K562 (cell line): ENCODE results near the gene CCDC116. TPM values are rescaled to one million over a fixed set of nuclear protein-coding genes. Genes with fewer than 3 reads are reported as not detected.

ENCODE experiments used
- BRCA1 ChIP-seq, 2 experiments: fragments of 450-650 bp in 1 of 2; sonication (generic) in 1 of 2; formaldehyde crosslinking in 1 of 2; IDR thresholded peaks; 2 replicates each; pipeline versions ENCODE4 v1.5.0 to v1.6.1; 2017 to 2020; ENCODE audit warnings: mild to moderate bottlenecking in 1 of 2, missing genetic modification reagents in 1 of 2
- CEBPB ChIP-seq: fragments of 450-650 bp; IDR thresholded peaks from 2 replicates; pipeline ENCODE4 v1.6.1; 2016; ENCODE audit warnings: missing genetic modification characterization, missing compliant biosample characterization
- E2F4 ChIP-seq: sonication (generic); formaldehyde crosslinking; IDR thresholded peaks from 2 replicates; pipeline ENCODE4 v1.8.0; 2022; ENCODE audit warnings: mild to moderate bottlenecking, low read depth, missing genetic modification reagents
- EHMT2 ChIP-seq: fragments of 450-650 bp; IDR thresholded peaks from 2 replicates; pipeline ENCODE4 v1.6.1; 2018; ENCODE audit warnings: antibody characterized with exemption
- MYNN ChIP-seq, 2 experiments: sonication (generic); formaldehyde crosslinking in 1 of 2; IDR thresholded peaks; 2 replicates each; pipeline versions ENCODE4 v1.5.0 to v1.6.1; 2016 to 2020; ENCODE audit warnings: antibody characterized with exemption in 1 of 2, missing genetic modification reagents in 1 of 2
- PHTF2 ChIP-seq: fragments of 250-450 bp; sonication (Bioruptor Pico); IDR thresholded peaks from 2 replicates; pipeline ENCODE4 v1.5.0; 2021; ENCODE audit warnings: mild to moderate bottlenecking
- POLR2G ChIP-seq: fragments of 200-400 bp; formaldehyde crosslinking; IDR thresholded peaks from 2 replicates; pipeline ENCODE4 v1.6.1; 2017; ENCODE audit warnings: low read depth, mild to moderate bottlenecking, antibody characterized with exemption, low read length, moderate library complexity
- RUNX1 ChIP-seq: sonication (generic); IDR thresholded peaks from 2 replicates; pipeline ENCODE4 v1.6.1; 2016; ENCODE audit warnings: antibody characterized with exemption, low read depth
- SMARCE1 ChIP-seq: fragments of 450-650 bp; IDR thresholded peaks from 2 replicates; pipeline ENCODE4 v1.7.1; 2016; ENCODE audit warnings: mild to moderate bottlenecking
- ZBTB43 ChIP-seq: sonication (generic); formaldehyde crosslinking; IDR thresholded peaks from 2 replicates; pipeline ENCODE4 v1.8.0; 2023; ENCODE audit warnings: mild to moderate bottlenecking, missing genetic modification reagents
- ZMIZ1 ChIP-seq, 2 experiments: fragments of 150-350 bp in 1 of 2; IDR thresholded peaks; 2 replicates each; pipeline ENCODE4 v1.6.1; 2012 to 2016; ENCODE audit warnings: low read depth in 2 of 2, low read length in 2 of 2, mild to moderate bottlenecking in 1 of 2, moderate library complexity in 1 of 2
- polyA plus RNA-seq, 8 experiments: library from polyadenylated mRNA; depleted of rRNA in 4 of 8; stranded (reverse) in 5 of 8; unstranded in 3 of 8; fragments of >200 nt; fragmentation: Nextera tagmentation in 2 of 8; fragmentation: Illumina TruSeq in 1 of 8; extraction: Ambion mirVana in 2 of 8; extraction: Trizol in 1 of 8; gene quantifications; 2 replicates each; pipeline versions ENCODE4 v1.2.1 to v1.2.3, GENCODE V29; 2011 to 2014; ENCODE audit warnings: inconsistent platforms in 1 of 8, missing spikeins in 1 of 8
- total RNA-seq, 7 experiments: library from RNA; depleted of rRNA in 6 of 7; stranded (reverse); fragments of >200 nt in 6 of 7; fragmentation: Illumina TruSeq in 2 of 7; extraction: Trizol in 2 of 7; gene quantifications; 2 replicates each; pipeline versions ENCODE4 v1.2.1 to v1.2.3, GENCODE V29; 2011 to 2021; ENCODE audit warnings: low replicate concordance in 1 of 7
- TF ChIP-seq, protein P1 (sequence below): sonication (generic); formaldehyde crosslinking; IDR thresholded peaks from 2 replicates; pipeline ENCODE4 v1.8.0; 2022; ENCODE audit warnings: mild to moderate bottlenecking, missing genetic modification reagents
- TF ChIP-seq, protein P2 (sequence below): fragments of 250-450 bp; sonication (Bioruptor Pico); IDR thresholded peaks from 2 replicates; pipeline ENCODE4 v1.8.0; 2022; ENCODE audit warnings: moderate library complexity, mild to moderate bottlenecking, inconsistent platforms

CCDC116 gene
- total and polyA plus RNA-seq, 9 of the 15 experiments (the other 6 are each of a cell fraction or from before 2014, with no cell fraction given): 1.6 to 11.3 (median 4.7) TPM

DNA sequence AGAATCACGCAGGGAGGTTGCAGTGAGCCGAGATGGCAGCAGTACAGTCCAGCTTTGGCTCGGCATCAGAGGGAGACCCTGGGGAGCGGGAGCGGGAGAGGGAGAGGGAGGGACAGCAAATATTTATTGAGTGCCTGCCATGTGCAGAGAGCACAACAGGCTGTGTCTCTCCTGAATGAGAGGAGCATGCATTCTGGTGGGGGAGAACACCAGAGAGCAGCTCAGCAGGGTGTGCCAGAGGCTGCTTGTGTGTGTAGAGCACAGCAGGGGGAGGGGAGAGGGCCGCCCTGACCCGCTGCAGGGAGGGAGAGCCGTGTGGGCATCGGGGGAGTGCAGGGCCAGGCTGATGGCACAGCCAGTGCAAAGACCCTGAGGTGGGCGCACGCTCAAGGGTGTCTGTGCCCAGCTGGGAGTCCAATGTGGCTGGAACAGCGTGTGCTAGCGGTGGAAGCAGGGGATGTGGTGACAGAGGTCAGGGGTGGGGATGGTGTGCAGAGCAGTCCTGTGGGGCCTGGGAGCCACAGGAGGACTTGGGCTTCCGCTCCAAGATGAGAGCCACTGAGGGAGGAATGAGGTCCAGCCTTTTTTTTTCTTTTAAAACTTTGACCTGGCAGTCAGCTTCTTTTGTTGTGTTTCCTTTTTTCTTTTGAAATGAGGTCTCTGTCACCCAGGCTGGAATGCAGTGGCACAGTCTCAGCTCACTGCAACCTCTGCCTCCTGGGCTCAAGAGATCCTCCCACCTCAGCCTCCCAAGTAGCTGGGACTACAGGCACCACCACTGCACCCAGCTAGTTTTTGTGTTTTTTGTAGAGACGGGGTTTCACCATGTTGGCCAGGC is 45.3 kb downstream of the CCDC116 start (continued):
- no peak for TF ChIP-seq ZBTB43 (CRISPR knock-in tag)
- TF ChIP-seq CEBPB (tag): no peak
- no peak for TF ChIP-seq RUNX1
- peak; percentile 40; the same call in 1 of the 2 replicates for TF ChIP-seq E2F4
- 0 out of 4 replicates have a peak, but pooled peaks of 1 of the 2 experiments have one; percentile 16 for TF ChIP-seq ZMIZ1 (IDR thresholded peaks at IDR 0.05; ENCODE audit: low read depth in 2 of 2, low read length in 2 of 2)
- no peak for TF ChIP-seq BRCA1 (IDR thresholded peaks at IDR 0.05)
- TF ChIP-seq BRCA1 (CRISPR knock-in tag; IDR thresholded peaks at IDR 0.05): peak; percentile 90; the same call in 1 of the 2 replicates
- TF ChIP-seq POLR2G: peak; percentile 74
- no peak for TF ChIP-seq SMARCE1
- peak; percentile 30; the same call in 1 of the 2 replicates for TF ChIP-seq MYNN (IDR thresholded peaks at IDR 0.05)
- no peak for TF ChIP-seq MYNN (CRISPR knock-in tag; IDR thresholded peaks at IDR 0.05)
- TF ChIP-seq EHMT2: no peak
- TF ChIP-seq, protein P1, sequence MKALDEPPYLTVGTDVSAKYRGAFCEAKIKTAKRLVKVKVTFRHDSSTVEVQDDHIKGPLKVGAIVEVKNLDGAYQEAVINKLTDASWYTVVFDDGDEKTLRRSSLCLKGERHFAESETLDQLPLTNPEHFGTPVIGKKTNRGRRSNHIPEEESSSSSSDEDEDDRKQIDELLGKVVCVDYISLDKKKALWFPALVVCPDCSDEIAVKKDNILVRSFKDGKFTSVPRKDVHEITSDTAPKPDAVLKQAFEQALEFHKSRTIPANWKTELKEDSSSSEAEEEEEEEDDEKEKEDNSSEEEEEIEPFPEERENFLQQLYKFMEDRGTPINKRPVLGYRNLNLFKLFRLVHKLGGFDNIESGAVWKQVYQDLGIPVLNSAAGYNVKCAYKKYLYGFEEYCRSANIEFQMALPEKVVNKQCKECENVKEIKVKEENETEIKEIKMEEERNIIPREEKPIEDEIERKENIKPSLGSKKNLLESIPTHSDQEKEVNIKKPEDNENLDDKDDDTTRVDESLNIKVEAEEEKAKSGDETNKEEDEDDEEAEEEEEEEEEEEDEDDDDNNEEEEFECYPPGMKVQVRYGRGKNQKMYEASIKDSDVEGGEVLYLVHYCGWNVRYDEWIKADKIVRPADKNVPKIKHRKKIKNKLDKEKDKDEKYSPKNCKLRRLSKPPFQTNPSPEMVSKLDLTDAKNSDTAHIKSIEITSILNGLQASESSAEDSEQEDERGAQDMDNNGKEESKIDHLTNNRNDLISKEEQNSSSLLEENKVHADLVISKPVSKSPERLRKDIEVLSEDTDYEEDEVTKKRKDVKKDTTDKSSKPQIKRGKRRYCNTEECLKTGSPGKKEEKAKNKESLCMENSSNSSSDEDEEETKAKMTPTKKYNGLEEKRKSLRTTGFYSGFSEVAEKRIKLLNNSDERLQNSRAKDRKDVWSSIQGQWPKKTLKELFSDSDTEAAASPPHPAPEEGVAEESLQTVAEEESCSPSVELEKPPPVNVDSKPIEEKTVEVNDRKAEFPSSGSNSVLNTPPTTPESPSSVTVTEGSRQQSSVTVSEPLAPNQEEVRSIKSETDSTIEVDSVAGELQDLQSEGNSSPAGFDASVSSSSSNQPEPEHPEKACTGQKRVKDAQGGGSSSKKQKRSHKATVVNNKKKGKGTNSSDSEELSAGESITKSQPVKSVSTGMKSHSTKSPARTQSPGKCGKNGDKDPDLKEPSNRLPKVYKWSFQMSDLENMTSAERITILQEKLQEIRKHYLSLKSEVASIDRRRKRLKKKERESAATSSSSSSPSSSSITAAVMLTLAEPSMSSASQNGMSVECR (CRISPR knock-in tag): no peak; the same call in 1 of the 2 replicates
- 0 out of 2 replicates have a peak, but pooled peaks have one; percentile 46 for TF ChIP-seq PHTF2 (CRISPR knock-in tag)
- TF ChIP-seq, protein P2, sequence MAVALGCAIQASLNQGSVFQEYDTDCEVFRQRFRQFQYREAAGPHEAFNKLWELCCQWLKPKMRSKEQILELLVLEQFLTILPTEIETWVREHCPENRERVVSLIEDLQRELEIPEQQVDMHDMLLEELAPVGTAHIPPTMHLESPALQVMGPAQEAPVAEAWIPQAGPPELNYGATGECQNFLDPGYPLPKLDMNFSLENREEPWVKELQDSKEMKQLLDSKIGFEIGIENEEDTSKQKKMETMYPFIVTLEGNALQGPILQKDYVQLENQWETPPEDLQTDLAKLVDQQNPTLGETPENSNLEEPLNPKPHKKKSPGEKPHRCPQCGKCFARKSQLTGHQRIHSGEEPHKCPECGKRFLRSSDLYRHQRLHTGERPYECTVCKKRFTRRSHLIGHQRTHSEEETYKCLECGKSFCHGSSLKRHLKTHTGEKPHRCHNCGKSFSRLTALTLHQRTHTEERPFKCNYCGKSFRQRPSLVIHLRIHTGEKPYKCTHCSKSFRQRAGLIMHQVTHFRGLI (CRISPR knock-in tag): no peak
